Breast epithelium (tissue), 3 donors: ENCODE data around the gene KCNJ3.

Source experiments
- CTCF ChIP-seq, 3 donors: fragments of 450-650 bp; IDR thresholded peaks; one replicate each; pipeline ENCODE4 v1.5.1; 2016 to 2017; ENCODE audit warnings: antibody characterized with exemption in 3 of 3, mild to moderate bottlenecking in 3 of 3, moderate library complexity in 3 of 3
- POLR2A ChIP-seq: fragments of 450-650 bp; IDR thresholded peaks from one replicate; pipeline ENCODE4 v1.6.1; 2016; ENCODE audit warnings: antibody characterized with exemption, mild to moderate bottlenecking, moderate library complexity
- POLR2AphosphoS5 ChIP-seq, 3 donors: sonication (generic); formaldehyde crosslinking; IDR thresholded peaks; one replicate each; pipeline ENCODE4 v1.6.1; 2017; ENCODE audit warnings: antibody characterized with exemption in 3 of 3

DNA sequence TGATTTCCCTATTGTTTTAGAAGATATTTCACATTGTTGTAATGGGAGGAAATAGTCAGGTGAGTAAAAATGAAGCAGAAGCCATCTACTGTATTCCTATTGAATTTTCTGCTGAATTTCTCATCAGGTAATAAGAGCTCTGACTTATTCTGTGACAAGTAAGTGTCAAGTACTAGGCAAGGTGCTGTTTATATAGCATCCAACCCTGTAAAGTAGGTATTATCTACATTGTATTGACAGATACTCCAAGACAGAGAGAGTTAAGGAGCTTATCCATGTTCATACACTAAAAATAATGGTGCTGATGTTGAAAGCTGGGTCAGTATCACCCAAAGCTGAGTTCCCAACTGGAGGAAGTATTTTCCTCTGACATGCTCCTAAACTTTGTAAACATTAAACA, 106.0 kb downstream of the KCNJ3 start:
- TF ChIP-seq CTCF (IDR thresholded peaks at IDR 0.05) = no peak
- no peak for TF ChIP-seq POLR2A
- TF ChIP-seq POLR2AphosphoS5 (IDR thresholded peaks at IDR 0.05) = no peak
